Measurements from ENCODE around the gene ERCC6L2.

ERCC6L2 gene

GRCh38 chr9:95834281-95834907 is 41.1 kb upstream of the ERCC6L2 start:
- in situ Hi-C loops (cut with HindIII; ENCODE audit: low pct_ligation_motif_present, low sequenced_read_pairs): no loop called here
- no peak for TF ChIP-seq CTCF (IDR thresholded peaks at IDR 0.05; ENCODE audit: low read depth, low read length, missing control alignments)
- DNase-seq: peak; percentile 80
- Histone ChIP-seq H3K27ac (no peak overlapping the region), H3K36me3 (replicated peaks) (no peaks in the 10 kb centered on the region), H3K27me3 (replicated peaks) (no peaks in the 10 kb centered on the region), H3K4me3 (ENCODE audit: low read depth, low read length) (no peak overlapping the region)

GRCh38 chr9:95835393-95835792 is 40.1 kb upstream of the ERCC6L2 start:
- no peak for DNase-seq
- in situ Hi-C loops (cut with HindIII; ENCODE audit: low pct_ligation_motif_present, low sequenced_read_pairs): no loop called here
- H3K27me3 ChIP-seq (replicated peaks): no peaks in the 10 kb centered on the region
- H3K27ac ChIP-seq: no peak overlapping the region
- no peak overlapping the region for H3K4me3 ChIP-seq (ENCODE audit: low read depth, low read length)
- no peak for TF ChIP-seq CTCF (IDR thresholded peaks at IDR 0.05; ENCODE audit: low read depth, low read length, missing control alignments)
- H3K36me3 ChIP-seq (replicated peaks): no peaks in the 10 kb centered on the region

- no peaks in the 10 kb centered on the region for H3K27me3 ChIP-seq (replicated peaks)
- H3K36me3 ChIP-seq (replicated peaks): no peaks in the 10 kb centered on the region
- no peak overlapping the region for H3K27ac ChIP-seq
- in situ Hi-C loops (cut with HindIII; ENCODE audit: low pct_ligation_motif_present, low sequenced_read_pairs): no loop called here
- no peak for TF ChIP-seq CTCF (IDR thresholded peaks at IDR 0.05; ENCODE audit: low read depth, low read length, missing control alignments)
- peak; percentile 12 for DNase-seq
- H3K4me3 ChIP-seq (ENCODE audit: low read depth, low read length): no peak overlapping the region
Measured at GRCh38 chr9:95836072-95836471, 39.4 kb upstream of the ERCC6L2 start.

GRCh38 chr9:95839012-95839411 is 36.5 kb upstream of the ERCC6L2 start:
- no peaks in the 10 kb centered on the region for H3K36me3 ChIP-seq (replicated peaks)
- no peak for DNase-seq
- H3K4me3 ChIP-seq (ENCODE audit: low read depth, low read length): no peak overlapping the region
- TF ChIP-seq CTCF (IDR thresholded peaks at IDR 0.05; ENCODE audit: low read depth, low read length, missing control alignments): no peak
- no peak overlapping the region for H3K27ac ChIP-seq
- H3K27me3 ChIP-seq (replicated peaks): no peaks in the 10 kb centered on the region
- in situ Hi-C loops (cut with HindIII; ENCODE audit: low pct_ligation_motif_present, low sequenced_read_pairs): no loop called here

- Histone ChIP-seq H3K36me3 (replicated peaks) (no peaks in the 10 kb centered on the region), H3K27ac (no peak overlapping the region), H3K27me3 (replicated peaks) (no peaks in the 10 kb centered on the region), H3K4me3 (ENCODE audit: low read depth, low read length) (no peak overlapping the region)
- DNase-seq: no peak
- TF ChIP-seq CTCF (IDR thresholded peaks at IDR 0.05; ENCODE audit: low read depth, low read length, missing control alignments): no peak
- in situ Hi-C loops (cut with HindIII; ENCODE audit: low pct_ligation_motif_present, low sequenced_read_pairs): no loop called here
Measured at GRCh38 chr9:95840074-95840473, 35.4 kb upstream of the ERCC6L2 start.

- in situ Hi-C loops (cut with HindIII; ENCODE audit: low pct_ligation_motif_present, low sequenced_read_pairs): no loop called here
- no peak for TF ChIP-seq CTCF (IDR thresholded peaks at IDR 0.05; ENCODE audit: low read depth, low read length, missing control alignments)
- H3K4me3 ChIP-seq (ENCODE audit: low read depth, low read length): no peak overlapping the region
- no peak for DNase-seq
- no peak overlapping the region for H3K27ac ChIP-seq
- H3K27me3 ChIP-seq (replicated peaks): no peaks in the 10 kb centered on the region
- no peaks in the 10 kb centered on the region for H3K36me3 ChIP-seq (replicated peaks)
Measured at GRCh38 chr9:95841377-95841776, 34.1 kb upstream of the ERCC6L2 start.

Measured in brain microvascular endothelial cell (primary cell).